AG10803 (cell line): ENCODE measurements around the gene PRDM16.

Source experiments
- DNase-seq: peaks from one replicate; pipeline ENCODE4 v3.0.0; 2010; ENCODE audit warnings: low read depth
- H3K4me3 ChIP-seq: 2 replicates; pipeline ENCODE4 v1.5.1; 2011; ENCODE audit warnings: mild to moderate bottlenecking, low read length, control low read depth
- CTCF ChIP-seq: conservative IDR thresholded peaks from 2 replicates; pipeline ENCODE4 v1.5.1; 2011; ENCODE audit warnings: mild to moderate bottlenecking, low read length, control low read depth, inconsistent platforms

Gene PRDM16

DNA sequence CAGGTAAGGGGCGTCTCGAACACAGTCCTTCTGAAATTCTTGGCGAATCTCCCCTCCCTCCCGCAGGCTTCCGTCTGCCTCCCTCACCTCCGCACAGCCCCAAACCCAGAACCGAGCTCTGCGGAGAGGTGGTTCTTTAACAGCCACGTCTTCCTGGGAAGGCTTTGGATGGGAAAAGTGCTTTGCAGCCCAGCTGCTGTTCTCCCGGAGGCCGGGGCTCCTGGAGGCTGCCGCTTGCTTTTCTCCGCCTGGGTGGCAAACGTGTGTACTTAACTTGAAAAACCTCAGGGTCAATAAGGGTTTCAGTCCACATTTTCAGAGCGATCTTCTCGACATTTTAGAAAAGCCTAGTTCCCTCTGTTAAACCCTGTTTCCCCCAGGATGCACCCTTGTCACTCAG, 109.3 kb downstream of the PRDM16 start:
- no peak for TF ChIP-seq CTCF
- no peak for DNase-seq

GRCh38 chr1:3179471-3179870, 110.5 kb downstream of the PRDM16 start:
- H3K4me3 ChIP-seq, result no peak overlapping the region
- no peak for DNase-seq
- TF ChIP-seq CTCF, result no peak

More for the DNA sequence above, 109.3 kb downstream of the PRDM16 start:
- no peak overlapping the region for H3K4me3 ChIP-seq

DNA sequence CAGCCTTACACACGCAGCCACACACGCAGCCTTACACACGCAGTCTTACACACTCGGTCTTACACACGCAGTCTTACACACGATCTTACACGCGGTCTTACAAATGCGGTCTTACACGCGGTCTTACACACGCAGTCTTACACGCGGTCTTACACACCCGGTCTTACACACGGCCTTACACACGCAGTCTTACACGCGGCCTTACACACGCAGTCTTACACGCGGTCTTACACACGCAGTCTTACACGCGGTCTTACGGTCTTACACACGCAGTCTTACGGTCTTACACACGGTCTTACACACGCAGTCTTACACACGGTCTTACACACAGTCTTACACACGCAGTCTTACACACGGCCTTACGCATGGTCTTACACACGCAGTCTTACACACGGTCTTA, 111.9 kb downstream of the PRDM16 start:
- no peak for DNase-seq
- H3K4me3 ChIP-seq, result no peak overlapping the region
- TF ChIP-seq CTCF, result no peak

DNA sequence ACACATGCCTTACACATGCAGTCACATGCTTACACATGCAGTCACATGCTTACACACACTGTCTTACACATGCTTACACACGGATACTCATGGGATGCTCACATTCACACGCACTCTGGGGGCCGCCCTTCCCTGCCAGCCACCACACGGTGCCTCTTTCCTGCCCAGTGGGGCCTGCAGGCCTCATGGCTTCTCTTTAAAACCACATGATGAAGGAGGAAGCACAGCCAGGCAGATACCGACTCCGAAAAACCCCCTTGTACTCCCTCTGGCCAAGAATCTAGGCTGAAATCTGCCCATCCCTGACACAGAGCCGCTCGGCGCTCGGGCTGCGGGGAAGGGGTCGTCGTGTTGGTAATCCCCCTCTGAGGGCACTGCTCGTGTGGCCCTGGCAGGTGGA, 113.0 kb downstream of the PRDM16 start:
- H3K4me3 ChIP-seq, result no peak overlapping the region
- TF ChIP-seq CTCF, result no peak
- DNase-seq, result no peak

DNA sequence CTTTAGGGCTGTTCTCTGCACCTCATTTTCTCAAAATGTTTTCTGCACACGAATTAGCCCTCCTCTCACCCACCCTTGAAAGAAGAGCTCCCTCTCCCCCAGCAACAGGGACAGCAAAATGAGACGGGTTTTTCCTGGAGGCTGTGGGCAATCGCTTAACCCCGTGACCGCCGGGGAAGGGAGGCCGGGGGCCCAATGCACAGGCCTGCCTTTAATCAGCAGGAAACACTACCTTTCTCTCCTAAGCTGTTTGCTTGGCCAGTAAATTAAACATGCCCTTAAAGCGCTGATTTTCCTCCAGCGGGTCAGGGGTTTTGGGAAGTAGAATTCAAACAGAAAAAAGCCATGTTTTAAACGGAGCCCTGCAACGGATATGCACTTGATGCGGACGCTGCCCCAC, 114.4 kb downstream of the PRDM16 start:
- no peak overlapping the region for H3K4me3 ChIP-seq
- TF ChIP-seq CTCF, result no peak
- DNase-seq, result no peak

GRCh38 chr1:3183813-3184212, 114.8 kb downstream of the PRDM16 start:
- H3K4me3 ChIP-seq, result no peak overlapping the region
- no peak for DNase-seq
- TF ChIP-seq CTCF, result no peak

DNA sequence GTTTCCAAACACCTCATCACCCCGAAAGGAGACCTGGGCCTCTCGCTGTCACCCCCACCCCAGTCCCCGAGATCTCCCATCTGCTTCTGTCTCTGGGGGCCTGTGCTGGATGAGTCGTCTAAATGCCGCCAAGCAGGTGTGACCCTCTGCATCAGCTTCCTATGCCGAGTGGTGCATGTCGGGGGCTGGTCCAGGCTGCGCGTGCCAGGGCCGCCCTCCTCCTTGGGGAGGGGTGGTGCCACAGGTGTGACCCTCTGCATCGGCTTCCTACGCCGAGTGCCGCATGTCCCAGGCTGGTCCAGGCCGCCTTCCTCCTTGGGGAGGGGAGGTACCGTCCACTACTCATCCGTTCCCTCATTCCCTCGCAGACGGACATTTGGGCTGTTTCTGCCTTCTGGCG, 115.7 kb downstream of the PRDM16 start:
- TF ChIP-seq CTCF, result no peak
- no peak for DNase-seq
- H3K4me3 ChIP-seq, result no peak overlapping the region
